ENCODE results near the gene TIPIN. TPM values are rescaled to one million over a fixed set of nuclear protein-coding genes. Genes with fewer than 3 reads are reported as not detected.

Gene TIPIN, protein sequence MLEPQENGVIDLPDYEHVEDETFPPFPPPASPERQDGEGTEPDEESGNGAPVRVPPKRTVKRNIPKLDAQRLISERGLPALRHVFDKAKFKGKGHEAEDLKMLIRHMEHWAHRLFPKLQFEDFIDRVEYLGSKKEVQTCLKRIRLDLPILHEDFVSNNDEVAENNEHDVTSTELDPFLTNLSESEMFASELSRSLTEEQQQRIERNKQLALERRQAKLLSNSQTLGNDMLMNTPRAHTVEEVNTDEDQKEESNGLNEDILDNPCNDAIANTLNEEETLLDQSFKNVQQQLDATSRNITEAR
- total RNA-seq (ENCODE audit: unreplicated experiment): 17.7 TPM
- long read RNA-seq, transcript TIPIN-201 (8 exons, 1,744 nt): major isoform, 5 of 11 reads
- long read RNA-seq, partial matches to known transcripts: 3 of 11 reads
- long read RNA-seq, other reads (novel, unspliced or antisense): 3 of 11 reads

- H3K4me1 Mint-ChIP-seq (ENCODE audit: unreplicated experiment): peaks cover 22% of the 10 kb centered on the region
- no peak for TF ChIP-seq CTCF (IDR thresholded peaks at IDR 0.05; ENCODE audit: unreplicated experiment)
- peaks cover 1% of the 10 kb centered on the region for H3K27me3 Mint-ChIP-seq (ENCODE audit: unreplicated experiment)
- H3K4me3 Mint-ChIP-seq (ENCODE audit: unreplicated experiment): peak within 1 kb of the TSS; percentile 99
- H3K36me3 Mint-ChIP-seq (ENCODE audit: low read depth, unreplicated experiment): peaks cover 6% of the 10 kb centered on the region
- peak within 1 kb of the TSS; percentile 93 for H3K27ac Mint-ChIP-seq (ENCODE audit: unreplicated experiment)
- peak; percentile 89 for DNase-seq (ENCODE audit: low spot score)
- H3K9me3 Mint-ChIP-seq (ENCODE audit: unreplicated experiment): no peaks in the 10 kb centered on the region
Observed at GRCh38 chr15:66356359-66357236, at the start of gene TIPIN. Gene TIPIN (minus strand): TSS chr15:66356685. CDS start chr15:66352947, 3,738 bp downstream.

GRCh38 chr15:66405615-66406014 is 49.1 kb upstream of the TIPIN start:
- TF ChIP-seq CTCF (IDR thresholded peaks at IDR 0.05; ENCODE audit: unreplicated experiment): no peak
- Mint-ChIP-seq H3K36me3 (ENCODE audit: low read depth, unreplicated experiment) (peaks cover 18% of the 10 kb centered on the region), H3K27me3 (ENCODE audit: unreplicated experiment) (no peaks in the 10 kb centered on the region), H3K4me1 (ENCODE audit: unreplicated experiment) (peaks cover 90% of the 10 kb centered on the region), H3K4me3 (ENCODE audit: unreplicated experiment) (no peak overlapping the region), H3K9me3 (ENCODE audit: unreplicated experiment) (no peaks in the 10 kb centered on the region), H3K27ac (ENCODE audit: unreplicated experiment) (peak overlapping the region; percentile 86)
- DNase-seq (ENCODE audit: low spot score): no peak

DNA sequence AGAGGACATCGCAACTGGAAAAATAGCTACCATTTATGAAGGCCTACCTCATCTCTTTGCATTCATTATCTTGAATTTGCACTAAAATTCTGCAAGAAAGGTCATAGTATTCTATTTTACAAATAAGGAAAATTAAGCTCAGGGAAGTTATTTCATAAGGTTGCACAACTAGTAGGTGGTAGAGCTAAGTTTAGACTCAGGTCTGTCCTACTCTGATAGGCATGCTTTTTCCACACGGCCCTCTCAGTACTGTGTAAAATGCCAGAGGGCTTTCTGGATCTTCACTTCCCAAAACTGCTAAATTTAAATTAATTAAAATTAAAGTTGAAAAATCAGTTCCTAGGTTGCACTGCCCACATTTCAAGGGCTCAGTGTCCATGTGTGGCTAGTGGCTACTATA is 48.5 kb upstream of the TIPIN start:
- Mint-ChIP-seq H3K4me3 (ENCODE audit: unreplicated experiment) (peak overlapping the region; percentile 79), H3K27ac (ENCODE audit: unreplicated experiment) (peak overlapping the region; percentile 94), H3K27me3 (ENCODE audit: unreplicated experiment) (no peaks in the 10 kb centered on the region)

GRCh38 chr15:66404532-66404931 is 48.0 kb upstream of the TIPIN start:
- Mint-ChIP-seq H3K4me3 (ENCODE audit: unreplicated experiment) (peak overlapping the region; percentile 79), H3K36me3 (ENCODE audit: low read depth, unreplicated experiment) (peaks cover 18% of the 10 kb centered on the region), H3K9me3 (ENCODE audit: unreplicated experiment) (no peaks in the 10 kb centered on the region), H3K27ac (ENCODE audit: unreplicated experiment) (peak overlapping the region; percentile 94), H3K4me1 (ENCODE audit: unreplicated experiment) (peaks cover 86% of the 10 kb centered on the region), H3K27me3 (ENCODE audit: unreplicated experiment) (no peaks in the 10 kb centered on the region)
- TF ChIP-seq CTCF (IDR thresholded peaks at IDR 0.05; ENCODE audit: unreplicated experiment): peak; percentile 60
- DNase-seq (ENCODE audit: low spot score): peak; percentile 68

More for the DNA sequence above, 48.5 kb upstream of the TIPIN start:
- Mint-ChIP-seq H3K9me3 (ENCODE audit: unreplicated experiment) (no peaks in the 10 kb centered on the region), H3K36me3 (ENCODE audit: low read depth, unreplicated experiment) (peaks cover 18% of the 10 kb centered on the region), H3K4me1 (ENCODE audit: unreplicated experiment) (peaks cover 90% of the 10 kb centered on the region)
- TF ChIP-seq CTCF (IDR thresholded peaks at IDR 0.05; ENCODE audit: unreplicated experiment): no peak
- no peak for DNase-seq (ENCODE audit: low spot score)

Data from endothelial cell (in vitro differentiated cells).